NCI-H146 treated with DMSO at 0.1 percent for 48 hours (cell line): ENCODE data around the gene PRND.
"Not testable (repeated sequence)": the region's sequence is repeated elsewhere in the genome, so short reads cannot be mapped to it uniquely, and the experiment has no call there.

Experiments used
- DNase-seq: peaks from one replicate; lab custom pipeline; 2025; ENCODE audit not compliant: unreplicated experiment; lab: John Stamatoyannopoulos, UW

PRND gene

DNA sequence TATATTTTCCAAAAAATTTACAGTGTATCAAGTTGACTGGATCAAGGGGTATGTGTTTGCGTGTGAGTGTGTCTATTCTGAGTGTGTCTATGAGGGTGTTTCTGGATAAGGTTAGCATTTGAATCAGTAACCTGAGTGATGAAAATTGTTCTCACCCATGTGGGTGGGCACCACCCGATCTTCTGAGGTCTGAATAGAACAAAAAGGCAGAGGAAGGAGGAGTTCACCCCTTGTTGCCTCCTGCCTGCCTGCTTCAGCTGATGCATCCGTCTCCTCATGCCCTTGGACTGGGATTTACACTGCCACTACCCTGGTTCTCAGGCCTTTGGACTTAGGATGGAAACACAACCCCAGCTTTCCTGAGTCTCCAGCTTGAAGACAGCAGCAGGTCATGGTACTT, 13.7 kb upstream of the PRND start:
- no peak for DNase-seq

DNA sequence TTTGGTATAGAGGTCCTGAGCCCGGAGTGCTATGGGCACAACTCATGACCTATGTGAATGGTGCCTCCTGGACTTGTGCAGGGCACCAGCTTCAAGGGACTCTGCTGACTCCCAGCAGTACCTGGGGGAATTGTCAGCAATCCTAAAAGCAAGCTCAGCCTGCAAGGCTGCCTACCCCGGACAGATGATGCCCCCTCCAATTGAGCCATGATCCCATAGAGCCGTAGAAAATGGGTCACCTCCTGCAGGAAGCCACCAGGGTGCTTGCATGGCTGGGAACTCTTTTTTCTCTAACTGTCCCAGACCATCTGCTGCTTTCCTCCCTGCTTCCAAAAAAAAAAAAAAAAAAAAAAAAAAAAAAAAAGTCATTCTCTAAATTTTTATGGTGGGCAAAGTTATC, 12.9 kb upstream of the PRND start:
- no peak for DNase-seq

DNA sequence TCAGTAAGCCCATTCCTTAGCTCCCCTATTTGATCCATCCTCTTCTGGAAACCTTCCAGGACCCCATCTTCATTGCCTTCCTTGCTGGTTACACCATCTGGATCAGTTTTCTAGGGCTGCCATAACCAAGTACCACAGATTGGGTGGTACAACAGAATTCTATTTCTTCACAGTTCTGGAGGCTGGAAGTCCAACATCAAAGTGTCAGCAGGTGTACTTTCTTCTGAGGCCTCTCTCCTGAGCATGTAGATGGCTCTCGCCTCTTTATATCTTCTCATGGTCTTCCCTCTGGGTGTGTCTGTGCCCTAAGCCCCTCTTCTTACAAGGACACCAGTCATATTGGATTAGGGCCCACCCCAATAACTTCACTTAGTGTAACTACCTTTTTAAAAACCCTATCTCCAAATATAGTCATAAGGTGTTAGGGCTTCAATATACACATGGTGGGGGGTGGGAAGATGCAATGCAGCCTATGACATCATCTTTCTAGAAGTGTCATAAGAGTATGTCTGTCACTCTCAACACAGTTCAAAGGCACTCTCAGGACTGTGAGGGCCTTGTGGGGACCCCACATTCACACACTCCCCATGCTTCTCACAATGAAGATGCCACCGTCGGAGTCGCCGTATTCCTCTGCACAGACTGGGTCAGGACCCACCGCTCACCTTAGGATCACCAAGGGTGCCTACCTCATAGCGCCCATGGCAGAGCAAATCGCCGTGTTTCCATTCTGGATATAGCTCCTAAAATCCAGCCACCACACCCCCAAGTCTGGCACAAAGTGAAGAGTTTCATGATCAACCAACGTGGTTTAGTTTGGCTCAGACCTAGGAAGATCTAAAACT, 12.2 kb upstream of the PRND start:
- no peak for DNase-seq

DNA sequence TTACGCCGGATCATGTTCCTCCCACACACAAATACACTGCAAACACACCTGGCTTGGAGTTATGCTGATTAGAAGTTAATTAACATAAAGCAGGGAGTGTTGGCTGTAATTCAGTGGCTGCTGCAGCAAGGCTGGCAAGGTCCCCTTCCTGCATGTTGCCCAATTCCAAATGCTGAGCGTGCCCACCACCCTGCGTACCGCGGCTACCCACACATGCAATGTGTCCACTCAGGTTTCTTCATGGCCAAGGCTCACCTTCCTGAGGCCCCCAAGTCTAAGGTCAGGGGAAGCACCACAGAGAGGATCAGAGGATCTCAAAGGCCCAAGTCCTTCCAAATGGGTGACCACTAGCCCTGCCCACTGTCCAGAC, 11.6 kb upstream of the PRND start:
- DNase-seq = no peak

DNA sequence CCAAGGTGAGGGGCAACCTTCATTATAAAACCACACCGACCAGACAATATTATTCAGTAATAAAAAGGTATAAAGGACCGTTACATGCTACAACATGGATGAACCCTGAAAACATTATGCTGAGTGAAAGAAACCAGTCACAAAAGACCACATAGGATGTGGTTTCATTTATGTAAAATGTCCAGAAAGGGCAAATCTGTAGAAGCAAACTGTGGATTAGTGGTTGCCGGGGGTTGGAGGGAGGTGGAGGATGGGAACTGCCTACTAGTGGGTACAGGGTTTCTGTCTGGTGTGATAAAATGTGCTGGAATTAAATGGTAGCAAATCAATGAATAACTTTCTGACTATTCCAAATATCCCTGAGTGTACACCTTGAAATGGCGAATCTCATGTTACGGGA, 10.2 kb upstream of the PRND start:
- no peak for DNase-seq

DNA sequence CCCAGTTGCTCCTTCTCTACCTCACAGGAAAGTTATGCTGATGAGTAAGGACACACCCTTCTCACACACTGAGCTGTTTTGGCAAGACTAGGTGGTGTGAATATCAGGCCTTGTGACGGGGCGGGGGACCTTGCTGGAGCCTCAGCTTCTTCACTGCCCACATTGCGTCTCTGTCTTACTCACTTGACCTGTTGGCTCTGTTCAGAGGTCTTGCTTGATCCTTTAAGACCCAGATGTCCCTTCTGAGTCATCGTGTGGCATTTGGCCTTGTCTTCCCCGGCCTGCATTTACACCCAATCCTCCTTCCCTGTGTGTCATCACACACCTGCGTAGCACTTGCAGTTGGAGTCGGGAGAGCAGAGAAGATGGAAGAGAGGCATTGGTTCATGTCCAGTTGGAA, 8.3 kb upstream of the PRND start:
- no peak for DNase-seq

DNA sequence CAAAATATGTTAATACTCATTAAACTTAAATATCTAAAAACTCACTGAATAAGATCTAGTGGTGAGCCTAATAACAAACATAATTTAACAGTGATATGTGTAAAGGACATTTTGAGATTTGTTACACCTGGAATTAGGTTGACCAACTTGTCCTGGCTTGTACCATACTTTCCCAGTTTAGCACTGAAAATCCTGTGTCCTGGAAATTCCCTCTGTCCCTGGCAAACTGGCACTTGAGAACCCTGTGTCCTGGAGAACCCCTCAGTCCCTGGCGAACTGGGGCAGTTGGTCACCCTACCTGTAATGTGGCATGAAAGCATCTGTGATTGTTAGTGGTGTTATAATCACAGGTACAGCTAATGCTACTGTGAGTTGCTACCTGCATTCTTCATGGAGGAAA, 6.9 kb upstream of the PRND start:
- DNase-seq = no peak

DNA sequence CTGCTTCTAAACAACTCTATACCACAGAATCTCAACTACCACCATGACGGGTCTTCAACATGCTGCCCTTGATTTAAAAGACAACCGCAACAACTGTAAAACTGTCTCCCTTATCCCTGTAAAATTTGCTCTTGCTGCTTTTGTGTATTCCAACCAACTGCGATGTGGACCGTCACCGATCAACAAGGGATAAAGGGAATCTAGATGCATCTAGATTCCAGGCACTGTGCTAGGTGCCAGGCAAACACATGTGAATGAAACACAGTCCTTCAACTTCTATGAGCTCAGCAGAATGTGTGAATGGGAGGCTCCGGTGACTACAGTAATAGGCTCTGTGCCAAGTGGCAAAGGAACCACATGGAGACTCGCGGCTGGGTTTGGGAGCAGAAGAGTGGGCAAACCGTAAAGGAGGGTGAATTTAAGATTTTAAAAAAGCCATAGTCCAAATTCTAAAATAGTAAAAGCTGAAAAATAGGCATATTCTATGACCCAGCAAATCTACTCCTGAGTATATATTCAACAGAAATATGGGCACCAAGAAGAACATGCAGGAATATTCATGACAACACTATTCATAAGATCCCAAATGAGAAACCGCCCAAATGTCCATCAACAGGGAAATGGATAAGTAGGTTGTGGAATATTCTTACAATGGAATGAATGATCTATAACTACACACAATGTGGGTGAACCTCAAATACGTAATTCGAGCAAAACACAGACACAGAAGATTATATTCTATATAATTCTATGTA, 3.7 kb upstream of the PRND start:
- no peak for DNase-seq

DNA sequence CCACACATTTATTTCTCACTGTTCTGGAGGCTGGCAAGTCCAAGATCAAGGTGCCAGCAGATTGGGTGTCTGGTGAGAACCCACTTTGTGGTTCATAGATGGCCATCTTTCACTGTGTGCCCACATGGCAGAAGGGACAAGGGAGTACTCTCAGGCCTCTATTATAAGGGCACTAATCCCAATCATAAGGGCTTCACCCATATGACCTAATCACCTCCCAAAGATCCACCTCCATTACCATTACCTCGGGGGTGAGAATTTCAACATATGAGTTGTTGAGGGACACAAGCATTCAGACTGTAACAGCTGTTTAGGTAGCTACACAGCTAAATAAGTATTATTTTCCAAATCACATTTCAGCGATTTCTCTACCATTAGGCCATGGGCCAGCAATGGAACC, 2.5 kb upstream of the PRND start:
- DNase-seq = no peak

DNA sequence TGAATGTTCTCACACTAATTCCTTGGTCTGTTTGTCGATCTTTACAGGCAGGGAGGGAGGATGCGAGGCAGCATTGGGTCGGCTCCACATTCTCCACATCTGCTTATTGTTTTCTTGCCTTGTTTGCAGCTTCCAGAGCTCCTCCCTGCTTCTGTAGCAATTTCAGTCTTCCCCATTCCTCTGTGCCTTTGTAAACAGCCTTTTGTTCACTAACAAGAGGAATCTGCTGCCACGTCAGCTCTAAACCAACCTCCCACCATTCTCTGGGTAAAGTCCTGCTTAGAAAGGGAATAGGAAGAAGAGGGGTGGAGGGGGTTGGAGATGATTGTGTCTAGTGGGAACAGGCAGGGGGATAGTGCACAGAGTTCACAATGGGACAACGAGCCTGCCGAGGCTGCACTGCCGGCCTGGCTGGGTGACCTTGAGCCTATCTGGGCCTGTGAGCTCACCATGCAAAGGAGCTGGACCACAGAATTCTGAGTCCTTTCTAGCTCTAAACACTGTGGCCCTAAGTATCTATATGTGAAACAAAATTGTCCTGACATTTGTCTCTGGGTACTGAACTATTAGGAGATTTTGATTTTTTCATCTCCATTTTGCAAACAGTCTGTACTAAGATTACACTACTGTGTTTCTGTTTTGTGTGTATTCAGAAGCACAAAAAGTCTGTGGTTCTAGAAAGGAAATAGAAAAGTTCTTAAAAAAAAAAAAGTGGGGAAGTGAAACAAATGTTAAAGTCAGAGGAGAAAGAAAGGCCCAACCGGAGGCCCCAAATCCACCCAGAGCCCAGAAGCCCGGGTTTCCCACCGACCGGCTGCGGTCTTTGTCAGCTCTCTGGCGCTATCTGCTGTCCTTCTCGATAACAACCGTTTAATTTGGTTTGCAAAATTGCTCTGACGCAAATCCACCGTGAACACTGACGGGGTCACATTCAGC, 1.4 kb upstream of the PRND start:
- peak; percentile 43 for DNase-seq

DNA sequence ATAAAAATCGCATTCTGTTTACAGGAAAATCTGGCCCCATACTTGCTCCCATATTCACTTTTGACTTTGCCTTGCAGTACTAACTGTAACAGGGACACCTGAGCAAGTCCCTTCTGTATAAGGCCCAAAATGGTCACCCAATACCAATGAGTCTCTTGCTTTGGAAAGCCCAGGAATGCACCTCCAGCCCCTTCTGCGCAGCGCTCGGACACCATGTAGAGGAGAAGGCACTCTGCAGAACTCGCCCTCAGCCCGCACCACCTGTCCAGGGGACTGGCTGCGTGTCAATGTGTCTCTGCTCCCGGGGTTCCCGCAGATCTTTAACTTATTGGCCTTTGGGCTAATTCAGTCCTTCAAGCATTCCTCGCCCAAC, 746 bp upstream of the PRND start:
- DNase-seq = no peak

DNA sequence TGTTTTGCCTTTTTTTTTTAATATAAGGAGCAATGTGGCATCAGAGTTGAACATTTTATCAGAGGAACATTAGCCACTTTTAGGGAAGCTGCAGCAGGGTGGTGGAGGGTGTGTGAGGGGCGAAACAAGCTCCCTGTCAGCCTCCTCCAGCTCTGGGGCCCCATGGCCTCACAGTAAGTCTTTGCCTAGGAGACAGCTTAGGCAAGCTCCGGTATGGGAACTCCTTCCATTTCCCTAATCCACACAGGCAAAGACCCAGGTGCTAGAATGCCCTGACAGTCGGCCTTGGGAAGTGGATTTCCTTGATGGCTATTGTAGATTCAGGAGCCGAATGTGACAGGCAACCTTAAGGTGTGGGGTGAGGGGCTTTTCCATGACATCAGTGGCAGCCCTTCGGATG, 862 bp downstream of the PRND start:
- no peak for DNase-seq

DNA sequence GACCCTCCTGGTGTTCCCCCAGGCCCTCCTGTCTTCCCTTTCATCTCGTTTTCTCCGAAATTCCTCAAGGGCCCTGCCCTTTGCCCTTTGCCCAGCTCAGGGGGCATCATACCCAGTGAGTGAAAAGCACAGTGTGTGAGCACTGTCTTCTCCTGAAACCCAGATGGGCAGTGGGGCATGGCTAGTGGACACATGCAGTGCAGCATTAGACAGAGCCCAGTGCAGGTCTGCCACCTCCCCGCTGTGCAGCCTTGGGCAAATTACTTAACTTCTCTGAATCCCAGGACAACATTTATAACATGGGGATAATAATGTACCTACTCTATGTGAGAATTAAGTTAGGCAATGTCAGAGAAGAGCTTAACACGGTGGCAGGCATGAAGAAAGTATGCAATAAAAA, 1.3 kb downstream of the PRND start:
- no peak for DNase-seq

DNA sequence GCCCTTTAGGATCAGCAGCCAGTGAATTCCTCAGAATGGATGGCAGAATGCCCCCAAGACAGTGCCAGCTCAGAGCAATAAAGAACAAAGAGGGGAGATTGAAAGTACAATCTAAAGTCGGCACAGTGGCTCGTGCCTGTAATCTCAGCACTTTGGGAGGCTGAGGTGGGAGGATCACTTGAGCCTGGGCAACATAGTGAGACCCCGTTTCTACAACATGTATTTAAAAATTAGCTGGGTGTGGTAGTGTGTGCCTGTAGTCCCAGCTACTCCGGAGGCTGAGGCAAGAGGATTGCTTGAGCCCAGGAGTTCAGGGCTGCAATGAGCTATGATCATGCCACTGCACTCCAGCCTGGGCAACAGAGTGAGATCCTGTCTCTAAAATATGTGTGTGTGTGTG, 1.8 kb downstream of the PRND start:
- not testable (repeated sequence) for DNase-seq

DNA sequence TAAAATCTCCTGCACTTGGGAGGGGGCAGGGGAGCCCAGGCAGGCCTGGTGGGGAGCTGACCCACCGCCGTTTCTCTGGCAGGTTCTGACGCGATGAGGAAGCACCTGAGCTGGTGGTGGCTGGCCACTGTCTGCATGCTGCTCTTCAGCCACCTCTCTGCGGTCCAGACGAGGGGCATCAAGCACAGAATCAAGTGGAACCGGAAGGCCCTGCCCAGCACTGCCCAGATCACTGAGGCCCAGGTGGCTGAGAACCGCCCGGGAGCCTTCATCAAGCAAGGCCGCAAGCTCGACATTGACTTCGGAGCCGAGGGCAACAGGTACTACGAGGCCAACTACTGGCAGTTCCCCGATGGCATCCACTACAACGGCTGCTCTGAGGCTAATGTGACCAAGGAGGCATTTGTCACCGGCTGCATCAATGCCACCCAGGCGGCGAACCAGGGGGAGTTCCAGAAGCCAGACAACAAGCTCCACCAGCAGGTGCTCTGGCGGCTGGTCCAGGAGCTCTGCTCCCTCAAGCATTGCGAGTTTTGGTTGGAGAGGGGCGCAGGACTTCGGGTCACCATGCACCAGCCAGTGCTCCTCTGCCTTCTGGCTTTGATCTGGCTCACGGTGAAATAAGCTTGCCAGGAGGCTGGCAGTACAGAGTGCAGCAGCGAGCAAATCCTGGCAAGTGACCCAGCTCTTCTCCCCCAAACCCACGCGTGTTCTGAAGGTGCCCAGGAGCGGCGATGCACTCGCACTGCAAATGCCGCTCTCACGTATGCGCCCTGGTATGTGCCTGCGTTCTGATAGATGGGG, 3.0 kb downstream of the PRND start:
- no peak for DNase-seq

DNA sequence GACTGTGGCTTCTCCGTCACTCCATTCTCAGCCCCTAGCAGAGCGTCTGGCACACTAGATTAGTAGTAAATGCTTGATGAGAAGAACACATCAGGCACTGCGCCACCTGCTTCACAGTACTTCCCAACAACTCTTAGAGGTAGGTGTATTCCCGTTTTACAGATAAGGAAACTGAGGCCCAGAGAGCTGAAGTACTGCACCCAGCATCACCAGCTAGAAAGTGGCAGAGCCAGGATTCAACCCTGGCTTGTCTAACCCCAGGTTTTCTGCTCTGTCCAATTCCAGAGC, 3.5 kb downstream of the PRND start:
- no peak for DNase-seq

DNA sequence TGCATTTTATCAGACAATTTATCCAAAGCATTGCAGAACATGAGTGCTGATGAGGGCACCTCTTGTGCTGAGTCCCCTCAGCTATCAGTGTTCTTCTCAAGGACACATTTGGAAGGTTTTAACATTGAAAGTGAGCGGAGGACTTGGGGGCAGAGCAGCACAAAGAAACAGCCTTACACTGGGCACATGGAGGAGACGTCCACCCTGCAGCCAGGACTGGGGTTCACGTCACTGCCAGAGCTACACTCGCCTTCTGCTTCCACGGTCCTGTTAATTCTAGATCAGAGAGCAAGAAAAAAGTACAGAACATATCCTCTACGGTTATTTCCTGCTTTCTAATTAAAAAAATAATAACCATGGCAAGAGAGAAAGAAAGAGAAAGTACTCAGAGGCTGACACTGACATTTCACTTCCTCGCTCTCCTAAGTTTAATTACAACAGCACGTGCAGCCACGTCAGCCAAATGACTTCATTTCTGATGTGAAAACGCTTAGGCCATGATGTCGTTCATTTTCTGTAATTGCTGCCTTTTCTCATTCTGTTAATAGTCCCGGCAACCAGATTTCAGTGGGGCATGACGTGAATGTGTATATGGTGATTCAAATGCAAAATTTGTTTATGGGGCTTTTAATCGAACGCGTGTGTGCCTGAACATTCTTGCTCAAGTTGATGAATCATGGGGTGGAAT, 5.1 kb downstream of the PRND start:
- DNase-seq = no peak

DNA sequence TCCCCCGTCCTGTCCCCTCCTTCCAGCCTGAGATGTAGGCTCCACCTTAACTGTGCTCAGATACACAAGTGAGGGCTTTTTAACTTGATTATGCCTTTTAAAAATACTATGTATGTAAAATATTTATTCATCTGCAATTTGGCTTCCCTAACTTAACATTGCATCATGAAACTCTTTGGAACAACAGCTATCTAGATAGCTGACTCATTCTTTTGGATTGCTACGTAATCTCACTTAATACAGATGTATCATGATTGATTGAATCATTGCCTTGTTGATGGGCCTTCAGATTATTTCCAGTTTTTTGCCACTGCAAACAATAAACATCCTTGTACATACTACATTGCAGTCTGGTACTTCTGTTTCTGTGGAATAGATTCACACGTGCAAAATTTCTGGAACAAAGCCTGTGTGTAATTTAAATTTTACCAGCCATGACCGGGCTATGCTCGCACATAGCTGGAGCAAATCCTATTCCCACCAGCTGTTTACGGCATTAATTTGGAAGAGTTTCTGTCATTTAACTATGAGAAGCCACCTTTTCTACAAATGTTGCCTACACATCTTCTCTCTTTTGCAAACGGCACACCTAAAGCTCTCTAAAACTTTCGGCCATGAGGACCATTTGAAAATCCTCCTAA, 6.5 kb downstream of the PRND start:
- no peak for DNase-seq

DNA sequence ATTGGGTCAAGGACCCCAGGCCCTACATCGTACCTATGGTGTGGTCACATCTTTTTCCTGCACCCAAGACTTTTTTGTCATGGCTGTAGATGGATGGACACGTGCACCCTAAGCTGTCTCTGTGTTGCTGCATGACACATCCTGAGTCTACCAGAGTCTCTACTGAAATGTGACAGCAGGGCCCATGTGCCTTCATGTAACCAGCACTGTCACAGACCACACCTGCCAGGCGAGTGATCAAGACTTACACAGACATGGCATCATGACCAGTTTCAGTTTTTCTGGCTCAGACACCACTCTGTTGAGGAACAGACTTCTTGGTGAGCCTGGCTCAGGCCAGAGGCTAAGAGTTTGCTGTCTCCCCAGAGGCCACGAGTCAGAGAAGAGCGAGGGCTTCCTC, 7.6 kb downstream of the PRND start:
- no peak for DNase-seq

DNA sequence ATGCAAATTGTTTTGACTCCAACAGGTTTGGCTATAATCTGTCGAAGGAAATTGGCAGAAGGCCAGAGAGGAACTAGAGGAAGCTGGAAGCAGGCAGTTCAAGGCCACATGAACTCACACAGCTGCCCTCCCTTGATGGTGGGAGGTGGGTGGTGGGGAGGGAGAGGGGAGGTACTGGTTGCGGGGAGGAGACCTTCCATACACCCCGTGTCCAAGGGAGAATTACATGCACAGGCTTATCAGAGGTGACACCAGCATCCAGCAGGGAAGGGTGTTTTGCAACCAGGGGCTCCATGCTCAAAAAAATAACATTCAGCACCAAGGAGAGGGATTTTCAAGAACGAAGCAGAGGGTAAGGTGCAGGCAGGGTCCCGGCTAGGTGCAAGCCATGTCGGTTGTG, 9.1 kb downstream of the PRND start:
- DNase-seq = no peak
